Effector CD8-positive, alpha-beta T cell (primary cell): ENCODE data around the gene IRGQ.
"Not testable (repeated sequence)": the region's sequence is repeated elsewhere in the genome, so short reads cannot be mapped to it uniquely, and the experiment has no call there.

ENCODE experiments used
- DNase-seq: peaks from one replicate; lab custom pipeline; 2025; lab: John Stamatoyannopoulos, UW

Gene IRGQ

GRCh38 chr19:43624933-43625332, 29.0 kb upstream of the IRGQ start:
- DNase-seq: peak; percentile 81

GRCh38 chr19:43623889-43624670, 28.1 kb upstream of the IRGQ start:
- no peak for DNase-seq

- DNase-seq: no peak
Observed at GRCh38 chr19:43622956-43623355, 27.0 kb upstream of the IRGQ start.

- no peak for DNase-seq
Observed at GRCh38 chr19:43622070-43622469, 26.1 kb upstream of the IRGQ start.

- DNase-seq: no peak
Observed at GRCh38 chr19:43620061-43621001, 24.4 kb upstream of the IRGQ start.

GRCh38 chr19:43619262-43620060, 23.5 kb upstream of the IRGQ start, which contains the start of gene ZNF428:
Gene ZNF428, minus strand, starts transcription at chr19:43619629. Its CDS starts 5,325 bp downstream, at chr19:43614304.
- peak; percentile 84 for DNase-seq

- DNase-seq: no peak
Observed at GRCh38 chr19:43618921-43619261, 23.0 kb upstream of the IRGQ start.

GRCh38 chr19:43616954-43617353, 21.0 kb upstream of the IRGQ start:
- no peak for DNase-seq

- DNase-seq: no peak
Observed at GRCh38 chr19:43616306-43616705, 20.4 kb upstream of the IRGQ start.

GRCh38 chr19:43612374-43612773, 16.4 kb upstream of the IRGQ start:
- DNase-seq: no peak

- no peak for DNase-seq
Observed at GRCh38 chr19:43611788-43612187, 15.9 kb upstream of the IRGQ start, which contains the start of gene SRRM5. Gene SRRM5, plus strand, starts transcription at chr19:43612088. Its CDS starts 34 bp downstream, at chr19:43612122.

- DNase-seq: no peak
Observed at GRCh38 chr19:43610493-43610892, 14.6 kb upstream of the IRGQ start.

GRCh38 chr19:43609872-43610271, 13.9 kb upstream of the IRGQ start:
- no peak for DNase-seq

- no peak for DNase-seq
Observed at GRCh38 chr19:43607238-43608205, 11.6 kb upstream of the IRGQ start.

- DNase-seq: no peak
Observed at GRCh38 chr19:43606569-43607229, 10.8 kb upstream of the IRGQ start.

- no peak for DNase-seq
Observed at GRCh38 chr19:43605875-43606568, 10.1 kb upstream of the IRGQ start.

- not testable (repeated sequence) for DNase-seq
Observed at GRCh38 chr19:43600326-43600725, 4.4 kb upstream of the IRGQ start.

GRCh38 chr19:43599635-43600295, 3.8 kb upstream of the IRGQ start:
- DNase-seq: no peak
